ENCODE data around the gene NKD1. TPM values are rescaled to one million over a fixed set of nuclear protein-coding genes. Genes with fewer than 3 reads are reported as not detected.

Gene NKD1
- total RNA-seq, 1 donor from 2014 or later, result 27.8 TPM

- peak; percentile 61 for DNase-seq (ENCODE audit: low spot score)
These were observed 65.2 kb downstream of the NKD1 start for GRCh38 chr16:50613281-50613963.

- no peak for DNase-seq (ENCODE audit: low spot score)
These were observed 65.8 kb downstream of the NKD1 start for GRCh38 chr16:50613964-50614474.

- DNase-seq (ENCODE audit: low spot score), result no peak
These were observed 66.9 kb downstream of the NKD1 start for GRCh38 chr16:50614955-50615724.

- DNase-seq (ENCODE audit: low spot score), result no peak
These were observed 67.7 kb downstream of the NKD1 start for GRCh38 chr16:50615891-50616290.

- DNase-seq (ENCODE audit: low spot score), result no peak
These were observed 68.2 kb downstream of the NKD1 start for GRCh38 chr16:50616386-50616785.

GRCh38 chr16:50616883-50617645 lies 68.9 kb downstream of the NKD1 start:
- no peak for DNase-seq (ENCODE audit: low spot score)

GRCh38 chr16:50617646-50618184 lies 69.5 kb downstream of the NKD1 start:
- no peak for DNase-seq (ENCODE audit: low spot score)

GRCh38 chr16:50618238-50618918 lies 70.2 kb downstream of the NKD1 start:
- DNase-seq (ENCODE audit: low spot score), result no peak

- DNase-seq (ENCODE audit: low spot score), result no peak
These were observed 71.7 kb downstream of the NKD1 start for GRCh38 chr16:50619702-50620491.

GRCh38 chr16:50620646-50621451 lies 72.7 kb downstream of the NKD1 start:
- DNase-seq (ENCODE audit: low spot score), result no peak

- no peak for DNase-seq (ENCODE audit: low spot score)
These were observed 73.2 kb downstream of the NKD1 start for GRCh38 chr16:50621452-50621792.

- no peak for DNase-seq (ENCODE audit: low spot score)
These were observed 73.8 kb downstream of the NKD1 start for GRCh38 chr16:50622029-50622428.

GRCh38 chr16:50622643-50623369 lies 74.6 kb downstream of the NKD1 start:
- DNase-seq (ENCODE audit: low spot score), result no peak

GRCh38 chr16:50624449-50624970 lies 76.3 kb downstream of the NKD1 start:
- no peak for DNase-seq (ENCODE audit: low spot score)

GRCh38 chr16:50625374-50625773 lies 77.2 kb downstream of the NKD1 start:
- DNase-seq (ENCODE audit: low spot score), result no peak

- no peak for DNase-seq (ENCODE audit: low spot score)
These were observed 78.7 kb downstream of the NKD1 start for GRCh38 chr16:50626868-50627267.

- peak; percentile 81 for DNase-seq (ENCODE audit: low spot score)
These were observed 79.2 kb downstream of the NKD1 start for GRCh38 chr16:50627419-50627818.

- DNase-seq (ENCODE audit: low spot score), result no peak
These were observed 80.1 kb downstream of the NKD1 start for GRCh38 chr16:50628156-50628802.
